HS-27A (cell line): Measurements from ENCODE around the gene ZC3H12A.
"Not testable (repeated sequence)": the region's sequence is repeated elsewhere in the genome, so short reads cannot be mapped to it uniquely, and the experiment has no call there.

Experiments used
- DNase-seq: peaks from one replicate; pipeline ENCODE4 v3.0.0-alpha.2; 2012; ENCODE audit warnings: low read depth, missing footprints

The ZC3H12A gene

DNA sequence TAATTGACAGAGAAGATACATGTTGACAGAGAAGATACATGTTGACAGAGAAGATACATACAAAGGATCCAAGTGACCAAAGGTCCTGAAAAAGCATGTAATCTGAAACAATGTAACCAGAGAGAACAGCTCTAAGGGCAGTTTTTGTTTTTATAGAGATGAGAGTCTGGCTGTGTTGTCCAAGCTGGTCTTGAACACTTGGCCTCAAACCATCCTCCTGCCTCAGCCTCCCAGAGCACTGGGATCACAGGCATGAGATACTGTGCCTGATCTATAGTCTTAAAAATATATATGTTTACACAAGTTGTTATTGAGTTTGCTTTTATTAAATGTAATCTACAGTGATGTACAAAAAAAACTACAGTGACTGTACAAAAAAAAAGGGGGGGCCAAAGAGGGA is 27.7 kb downstream of the ZC3H12A start:
- DNase-seq: no peak

DNA sequence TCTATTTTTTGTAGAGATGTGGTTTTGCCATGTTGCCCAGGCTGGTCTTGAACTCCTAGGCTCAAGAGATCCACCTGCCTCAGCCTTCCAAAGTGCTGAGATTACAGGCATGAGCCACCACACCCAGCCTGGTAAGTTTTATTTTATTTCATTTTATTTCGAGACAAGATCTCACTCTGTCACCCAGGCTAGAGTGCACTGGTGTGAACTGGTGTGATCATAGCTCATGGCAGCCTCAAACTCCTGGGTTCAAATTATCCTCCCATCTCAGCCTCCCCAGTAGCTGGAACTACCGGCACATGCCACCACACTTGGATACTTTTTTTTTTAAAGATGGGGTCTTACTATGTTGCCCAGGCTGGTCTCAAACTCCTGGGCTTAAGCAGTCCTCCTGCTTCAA is 28.4 kb downstream of the ZC3H12A start:
- not testable (repeated sequence) for DNase-seq

DNA sequence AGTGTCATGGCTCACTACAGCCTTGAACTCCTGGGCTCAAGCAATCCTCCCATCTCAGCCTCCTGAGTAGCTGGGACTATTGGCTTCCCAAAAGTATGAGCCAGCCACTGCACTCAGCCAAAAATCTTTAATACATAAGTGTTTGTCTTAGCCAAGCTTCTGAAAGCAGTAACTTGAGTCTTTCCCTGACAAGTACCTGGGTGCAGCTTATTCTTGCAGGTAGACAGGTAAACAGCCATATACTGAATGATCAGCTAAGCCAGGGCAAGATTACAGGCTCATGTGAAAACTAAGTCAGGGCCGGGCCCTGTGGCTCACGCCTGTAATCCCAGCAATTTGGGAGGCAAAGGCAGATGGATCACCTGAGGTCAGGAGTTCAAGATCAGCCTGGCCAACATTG is 32.4 kb downstream of the ZC3H12A start:
- DNase-seq: no peak

DNA sequence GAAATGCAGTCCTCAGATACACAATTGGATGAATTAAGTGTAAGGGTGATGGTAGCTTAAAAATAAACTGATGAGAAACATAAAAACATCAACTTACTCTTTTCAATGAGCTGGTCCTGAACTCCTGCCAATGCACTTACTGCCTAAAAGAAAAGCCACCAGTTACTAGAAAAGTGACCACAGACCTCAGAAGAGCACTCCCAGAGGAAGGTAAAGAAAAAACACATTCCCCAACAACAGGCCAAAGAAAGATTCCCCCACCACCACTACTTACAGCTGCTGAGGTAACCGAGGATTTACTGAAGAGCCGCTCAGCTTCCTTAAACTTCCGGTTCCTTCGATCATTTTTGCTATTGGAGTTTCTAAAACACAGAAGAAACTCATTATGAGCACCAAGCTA is 34.8 kb downstream of the ZC3H12A start:
- no peak for DNase-seq

DNA sequence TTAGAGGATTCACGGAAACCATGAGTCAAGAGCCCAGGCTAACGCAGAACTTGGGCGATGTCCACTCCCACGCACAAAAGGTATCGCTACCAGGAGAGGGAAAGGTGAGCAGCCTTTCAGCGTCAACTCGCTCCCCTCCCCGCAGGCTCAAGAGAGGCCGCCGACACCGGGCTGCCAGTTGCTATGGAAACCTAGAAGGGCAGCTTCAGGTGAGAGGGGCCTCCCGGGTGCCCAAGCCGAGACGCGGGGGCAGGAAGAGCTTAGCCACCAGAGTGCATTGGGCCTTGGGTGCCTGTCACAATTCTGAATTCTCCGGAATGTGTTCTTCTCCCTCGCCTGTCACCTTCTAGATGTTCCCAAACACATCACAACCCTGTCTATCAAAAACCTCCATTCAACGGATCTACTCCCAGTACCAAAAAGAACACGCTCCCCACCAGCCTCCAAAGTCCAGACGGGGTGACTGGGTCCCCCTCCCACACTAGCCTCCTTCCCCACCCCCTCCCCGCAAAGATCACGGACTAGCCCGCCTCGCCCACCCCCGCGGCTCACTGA is 39.5 kb downstream of the ZC3H12A start:
- DNase-seq: no peak

DNA sequence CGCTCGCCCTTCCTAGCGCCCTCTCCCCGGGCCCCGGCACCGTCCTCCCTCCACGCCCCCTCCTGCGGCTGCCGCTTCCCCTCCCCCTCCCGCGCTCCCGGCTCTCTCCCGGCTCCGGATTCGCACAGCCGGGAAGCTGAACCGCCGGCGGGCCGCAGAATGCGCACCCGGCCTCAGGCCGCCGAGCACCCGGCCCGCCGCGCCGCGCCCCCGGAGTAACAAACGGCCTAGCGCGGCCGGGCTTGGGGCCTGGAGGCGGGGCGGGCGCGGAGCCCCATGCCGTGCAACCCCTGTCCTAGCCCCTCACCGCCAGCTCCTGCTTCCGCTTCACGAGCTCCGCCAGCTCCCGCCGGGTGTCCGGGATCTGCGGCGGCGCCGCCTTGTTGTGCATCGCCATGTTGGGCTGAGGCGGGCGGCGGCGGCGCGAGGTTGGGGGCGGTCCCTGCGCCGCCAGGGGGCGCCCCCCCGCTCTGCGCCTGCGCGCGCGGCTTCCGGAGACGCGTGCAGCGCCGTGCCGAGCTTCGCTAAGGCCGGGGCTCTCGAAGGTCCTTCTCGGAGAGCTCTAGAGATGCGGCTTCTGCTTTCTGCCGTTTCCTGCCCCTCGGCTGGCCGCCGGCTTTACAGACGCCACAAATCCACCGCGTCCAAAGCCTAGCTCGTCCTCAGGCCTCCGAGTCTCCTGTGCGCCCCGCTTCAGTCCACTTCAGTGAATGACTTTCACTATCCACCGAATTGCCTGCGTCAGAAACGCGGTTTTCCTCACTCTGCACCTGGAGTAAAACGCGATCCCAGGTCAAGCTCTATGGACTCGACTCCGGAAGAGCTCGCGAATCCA is 40.2 kb downstream of the ZC3H12A start, which contains the start of gene MEAF6:
Gene MEAF6, minus strand, starts transcription at position 417 of the 835 bp plus-strand sequence. Its CDS starts 20 bp downstream, at position 397.
- DNase-seq: peak; percentile 55

DNA sequence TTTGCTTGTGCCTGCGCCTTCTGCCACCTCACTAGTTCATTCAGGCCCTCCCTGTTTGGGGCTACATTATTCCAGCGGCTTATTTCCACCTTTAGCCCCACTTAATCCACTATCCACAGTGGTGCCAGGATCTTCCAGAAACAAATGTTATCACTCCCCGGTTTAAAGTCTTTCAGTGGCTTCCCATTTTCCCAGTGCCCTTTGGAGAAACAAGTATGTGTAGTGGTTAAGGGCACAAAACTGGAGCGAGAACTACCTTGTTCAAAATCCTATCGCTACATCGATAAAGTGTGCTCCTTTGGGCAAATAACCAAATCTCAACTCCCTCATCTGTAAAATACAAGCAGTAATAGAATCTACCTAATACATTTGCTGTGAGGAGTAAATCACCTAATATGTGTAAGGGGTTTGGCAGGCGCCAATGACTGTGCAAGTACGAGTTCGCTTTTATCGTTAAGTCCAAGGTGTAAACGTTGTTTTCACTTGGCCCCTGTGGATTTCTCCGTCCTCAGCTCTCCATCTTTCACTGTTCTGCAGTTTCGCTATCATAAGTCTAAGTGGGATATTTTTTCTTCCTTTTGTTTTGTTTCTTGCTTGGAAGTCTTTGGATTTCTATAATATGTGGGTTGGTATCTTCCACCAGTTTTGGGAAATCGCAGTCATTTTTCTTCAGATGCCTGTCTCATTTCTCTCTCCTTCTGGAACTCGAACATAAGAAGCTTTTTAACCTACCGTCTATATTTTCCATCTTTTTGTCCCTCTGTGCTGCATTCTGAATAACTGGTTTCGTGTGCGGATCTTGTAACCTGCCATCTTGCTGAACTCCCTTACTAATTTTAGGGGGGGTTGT is 41.0 kb downstream of the ZC3H12A start:
- DNase-seq: no peak

DNA sequence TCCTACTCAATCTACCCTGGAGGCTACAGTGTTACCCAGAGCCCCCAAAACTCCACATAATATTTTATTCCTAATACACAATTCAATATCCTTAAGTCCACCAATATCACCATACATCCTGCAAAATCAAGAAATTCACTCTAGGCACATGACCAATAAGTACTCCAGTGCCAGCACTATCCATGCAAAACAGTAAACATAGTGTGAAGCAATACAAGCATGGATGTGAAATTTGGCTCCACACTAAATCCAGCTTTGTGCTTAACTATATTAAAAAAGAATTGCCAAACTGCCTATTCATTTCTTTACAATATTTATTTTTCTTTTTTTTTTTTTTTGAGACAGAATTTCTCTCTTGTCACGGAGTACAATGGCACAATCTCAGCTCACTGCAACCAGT is 43.2 kb downstream of the ZC3H12A start:
- DNase-seq: no peak

DNA sequence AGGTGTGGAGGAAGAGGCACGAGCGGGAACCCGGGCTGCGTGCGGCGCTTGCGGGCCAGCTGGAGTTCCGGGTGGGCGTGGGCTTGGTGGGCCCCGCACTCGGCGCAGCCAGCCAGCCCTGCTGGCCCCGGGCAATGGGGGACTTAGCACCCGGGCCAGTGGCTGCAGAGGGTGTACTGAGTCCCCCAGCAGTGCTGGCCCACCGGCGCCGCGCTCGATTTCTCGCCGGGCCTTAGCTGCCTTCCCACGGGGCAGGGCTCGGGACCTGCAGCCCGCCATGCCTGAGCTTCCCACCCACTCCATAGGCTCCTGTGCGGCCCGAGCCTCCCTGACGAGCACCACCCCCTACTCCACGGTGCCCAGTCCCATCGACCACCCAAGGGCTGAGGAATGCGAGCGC is 43.9 kb downstream of the ZC3H12A start:
- DNase-seq: not testable (repeated sequence)

DNA sequence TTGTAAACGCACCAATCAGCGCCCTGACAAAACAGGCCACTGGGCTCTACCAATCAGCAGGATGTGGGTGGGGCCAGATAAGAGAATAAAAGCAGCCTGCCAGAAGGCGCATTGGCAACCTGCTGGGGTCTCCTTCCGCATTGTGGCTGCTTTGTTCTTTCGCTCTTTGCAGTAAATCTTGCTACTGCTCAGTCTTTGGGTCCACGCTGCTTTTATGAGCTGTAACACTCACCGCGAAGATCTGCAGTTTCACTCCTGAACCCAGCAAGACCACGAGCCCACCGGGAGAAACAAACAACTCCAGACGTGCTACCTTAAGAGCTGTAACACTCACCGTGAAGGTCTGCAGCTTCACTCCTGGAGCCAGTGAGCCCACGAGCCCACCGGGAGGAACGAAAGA is 44.5 kb downstream of the ZC3H12A start:
- DNase-seq: not testable (repeated sequence)

DNA sequence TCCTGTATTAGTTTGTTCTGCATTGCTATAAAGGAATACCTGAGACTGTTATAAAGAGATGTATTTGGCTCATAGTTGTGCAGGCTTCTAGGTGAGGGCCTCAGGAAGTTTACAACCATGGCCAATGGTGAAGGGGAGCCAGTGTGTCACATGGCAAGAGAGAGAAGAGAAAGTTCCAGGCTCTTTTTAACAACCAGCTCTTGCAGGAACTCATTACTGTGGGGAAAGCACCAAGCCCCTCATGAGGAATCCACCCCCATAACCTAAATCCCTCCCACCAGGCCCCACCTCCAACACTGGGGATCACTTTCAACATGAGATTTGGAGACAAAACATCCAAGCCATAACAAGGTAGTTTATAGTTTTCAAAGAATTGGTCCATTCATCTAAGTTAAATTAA is 45.2 kb downstream of the ZC3H12A start:
- DNase-seq: no peak

DNA sequence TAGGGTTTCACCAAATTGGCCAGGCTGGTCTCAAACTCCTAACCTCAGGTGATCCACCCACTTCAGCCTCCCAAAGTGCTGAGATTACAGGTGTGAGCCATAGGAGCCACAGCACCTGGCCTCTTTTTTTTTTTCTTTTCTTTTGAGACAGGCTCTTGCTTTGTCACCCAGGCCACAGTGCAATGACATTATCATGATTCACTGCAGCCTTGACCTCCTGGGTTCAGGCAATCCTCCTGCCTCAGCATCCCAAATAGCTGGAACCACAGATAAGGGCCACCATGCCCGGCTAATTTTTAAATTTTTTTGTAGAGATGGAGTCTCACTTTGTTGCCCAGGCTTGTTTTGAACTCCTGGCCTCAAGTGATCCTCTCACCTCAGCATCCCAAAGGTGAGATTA is 55.5 kb downstream of the ZC3H12A start:
- DNase-seq: not testable (repeated sequence)

DNA sequence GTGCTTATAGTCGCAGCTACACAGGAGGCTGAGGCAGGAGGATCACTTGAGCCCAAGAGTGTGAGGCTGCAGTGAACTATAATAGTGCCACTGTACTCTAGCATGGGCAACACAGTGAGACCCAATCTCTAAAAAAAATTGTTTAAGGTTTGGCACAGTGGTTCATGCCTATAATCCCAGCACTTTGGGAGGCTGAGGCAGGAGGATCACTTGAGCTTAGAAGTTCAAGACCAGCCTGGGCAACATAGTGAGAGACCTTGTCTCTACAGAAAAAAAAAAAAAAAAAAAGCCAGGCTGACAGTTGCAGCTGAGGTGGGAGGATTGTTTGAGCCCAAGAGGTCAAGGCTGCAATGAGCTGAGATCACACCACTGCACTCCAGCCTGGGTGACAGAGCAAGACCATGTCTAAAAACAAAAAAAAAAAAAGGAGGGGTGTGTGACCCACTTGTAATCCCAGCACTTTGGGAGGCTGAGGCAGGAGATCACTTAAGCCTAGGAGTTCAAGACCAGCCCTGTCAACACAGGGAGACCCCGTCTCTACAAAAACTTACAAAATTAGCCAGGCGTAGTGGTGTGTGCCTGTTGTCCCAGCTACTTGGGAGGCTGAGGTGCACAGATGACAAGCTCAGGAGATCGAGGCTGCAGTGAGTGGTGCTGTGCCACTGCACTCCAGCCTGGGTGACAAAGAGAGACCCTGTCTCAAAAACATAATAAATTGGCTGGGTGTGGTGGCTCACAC is 58.2 kb downstream of the ZC3H12A start:
- not testable (repeated sequence) for DNase-seq

DNA sequence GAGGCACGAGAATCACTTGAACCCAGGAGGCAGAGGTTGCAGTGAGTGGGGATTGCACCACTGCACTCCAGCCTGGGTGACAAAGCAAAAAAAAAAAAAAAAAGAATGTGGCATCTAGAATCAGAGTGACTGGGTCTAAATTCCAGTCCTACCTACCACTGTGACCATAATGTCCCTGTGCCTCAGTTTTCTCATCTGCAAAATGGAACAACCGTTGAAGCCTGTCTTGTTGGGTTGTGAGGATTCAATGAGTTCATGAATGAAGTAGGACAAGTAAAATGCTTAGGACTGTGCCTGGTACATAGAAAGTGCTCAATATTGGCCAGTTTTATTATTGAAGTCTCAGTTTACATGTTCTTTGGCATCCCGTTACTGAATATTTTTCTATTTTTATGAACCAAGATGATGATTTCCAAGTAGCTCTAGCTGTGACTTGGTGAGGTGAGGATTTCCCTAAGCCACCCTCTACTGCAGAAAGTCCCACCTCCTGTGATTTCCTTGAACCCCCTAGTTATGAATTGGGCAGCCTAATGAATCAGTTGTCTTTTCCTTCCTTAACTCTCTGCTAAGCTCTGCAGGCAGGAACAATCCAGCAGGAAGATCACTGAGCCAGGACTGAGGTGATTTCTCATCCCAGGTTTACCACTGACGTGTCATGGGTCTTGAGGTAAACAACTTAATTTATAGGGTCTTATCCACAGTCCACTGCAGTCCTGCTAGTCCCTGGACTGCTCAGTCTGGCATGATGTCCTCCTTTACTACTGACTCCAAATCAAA is 59.1 kb downstream of the ZC3H12A start:
- no peak for DNase-seq
